LNCaP clone FGC (cell line): ENCODE measurements around the gene CYS1.

Experiments used
- DNase-seq: peaks from one replicate; pipeline ENCODE4 v3.0.0-alpha.2; 2011; ENCODE audit warnings: low read depth
- H3K4me3 ChIP-seq: 2 replicates; pipeline ENCODE4 v1.5.1; 2011; ENCODE audit warnings: mild to moderate bottlenecking, low read depth, low read length, control low read depth
- TF ChIP-seq, protein P1 (sequence below): IDR thresholded peaks from 2 replicates; pipeline ENCODE4 v1.5.1; 2012; ENCODE audit warnings: mild to moderate bottlenecking; ENCODE audit not compliant: control insufficient read depth, insufficient read depth; ENCODE audit errors: extremely low read depth

Gene CYS1

DNA sequence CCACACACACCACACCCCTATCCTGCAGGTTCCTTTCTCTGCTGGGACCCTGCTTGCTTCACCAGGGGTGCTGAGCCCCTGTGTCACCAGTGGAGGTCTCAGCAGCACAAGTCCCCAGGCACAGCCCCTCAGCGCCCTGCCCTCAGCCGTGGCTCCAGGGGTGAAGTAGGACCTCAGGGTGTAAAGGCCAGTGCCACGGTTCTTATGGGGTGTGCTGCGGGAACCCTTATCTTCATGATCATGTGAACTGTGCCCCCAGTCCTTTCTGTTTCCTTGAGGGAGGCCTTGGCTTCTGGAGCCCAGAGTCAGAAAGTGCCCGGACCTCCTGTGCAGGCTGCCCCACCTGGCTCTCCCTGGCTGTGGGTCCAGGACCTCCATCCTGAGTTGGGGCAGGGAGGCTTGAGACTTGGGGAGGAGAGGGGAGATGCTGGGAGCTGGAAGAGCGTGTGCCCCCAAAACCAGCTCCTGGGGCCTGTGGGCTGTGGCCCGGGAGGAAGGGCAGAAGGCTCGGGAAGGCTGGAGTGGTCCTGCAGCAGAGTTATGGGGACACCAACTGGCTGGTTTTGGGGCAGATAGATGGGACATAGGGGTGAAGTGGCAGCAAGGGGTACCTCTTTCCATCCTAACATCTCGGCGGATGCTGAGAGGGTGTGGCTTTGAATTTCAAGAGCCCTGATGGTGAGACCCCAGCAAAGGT, 57.1 kb downstream of the CYS1 start:
- no peak overlapping the region for H3K4me3 ChIP-seq
- TF ChIP-seq, protein P1, sequence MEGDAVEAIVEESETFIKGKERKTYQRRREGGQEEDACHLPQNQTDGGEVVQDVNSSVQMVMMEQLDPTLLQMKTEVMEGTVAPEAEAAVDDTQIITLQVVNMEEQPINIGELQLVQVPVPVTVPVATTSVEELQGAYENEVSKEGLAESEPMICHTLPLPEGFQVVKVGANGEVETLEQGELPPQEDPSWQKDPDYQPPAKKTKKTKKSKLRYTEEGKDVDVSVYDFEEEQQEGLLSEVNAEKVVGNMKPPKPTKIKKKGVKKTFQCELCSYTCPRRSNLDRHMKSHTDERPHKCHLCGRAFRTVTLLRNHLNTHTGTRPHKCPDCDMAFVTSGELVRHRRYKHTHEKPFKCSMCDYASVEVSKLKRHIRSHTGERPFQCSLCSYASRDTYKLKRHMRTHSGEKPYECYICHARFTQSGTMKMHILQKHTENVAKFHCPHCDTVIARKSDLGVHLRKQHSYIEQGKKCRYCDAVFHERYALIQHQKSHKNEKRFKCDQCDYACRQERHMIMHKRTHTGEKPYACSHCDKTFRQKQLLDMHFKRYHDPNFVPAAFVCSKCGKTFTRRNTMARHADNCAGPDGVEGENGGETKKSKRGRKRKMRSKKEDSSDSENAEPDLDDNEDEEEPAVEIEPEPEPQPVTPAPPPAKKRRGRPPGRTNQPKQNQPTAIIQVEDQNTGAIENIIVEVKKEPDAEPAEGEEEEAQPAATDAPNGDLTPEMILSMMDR = no peak
- DNase-seq = no peak

DNA sequence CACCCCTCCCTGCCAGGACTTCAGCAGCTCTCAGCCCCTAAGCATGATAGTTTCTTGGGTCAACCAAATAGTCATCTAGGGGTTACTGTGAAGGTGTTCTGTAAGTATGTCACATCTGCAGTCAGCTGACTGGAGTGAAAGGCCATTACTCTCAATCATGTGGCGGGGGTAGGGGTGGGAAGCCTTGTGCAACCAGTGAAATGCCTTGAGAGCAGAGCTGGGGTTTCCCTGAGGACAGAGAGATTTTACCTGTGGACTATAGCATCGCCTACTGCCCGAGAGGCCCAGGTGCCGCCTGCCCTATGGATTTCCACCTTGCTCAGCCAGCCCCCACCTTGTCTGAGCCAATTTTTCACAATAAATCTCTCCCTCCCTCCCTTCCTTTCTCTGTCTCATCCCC, 57.8 kb downstream of the CYS1 start:
- TF ChIP-seq, protein P1 = no peak
- H3K4me3 ChIP-seq = no peak overlapping the region
- no peak for DNase-seq

DNA sequence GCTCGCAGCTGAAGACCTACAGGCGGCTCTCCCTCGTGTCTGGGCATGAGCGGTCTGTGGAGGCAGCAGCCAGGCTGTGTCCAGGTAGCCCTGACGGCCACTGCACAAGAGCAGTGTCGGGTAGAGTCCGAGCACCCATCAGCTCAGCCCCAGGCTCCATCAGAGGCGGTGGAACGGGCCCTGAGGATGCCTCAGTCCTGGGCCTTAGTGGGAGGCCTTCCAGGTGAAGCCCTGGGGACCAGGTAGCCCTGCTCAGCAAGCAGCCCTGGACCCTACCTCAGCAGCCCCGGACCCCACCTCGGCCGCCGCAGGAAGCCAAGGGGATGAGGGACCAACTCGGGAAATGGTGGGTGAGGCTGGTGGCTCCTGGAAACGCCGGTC, 58.2 kb downstream of the CYS1 start:
- H3K4me3 ChIP-seq = no peak overlapping the region
- TF ChIP-seq, protein P1 = no peak
- DNase-seq = no peak

DNA sequence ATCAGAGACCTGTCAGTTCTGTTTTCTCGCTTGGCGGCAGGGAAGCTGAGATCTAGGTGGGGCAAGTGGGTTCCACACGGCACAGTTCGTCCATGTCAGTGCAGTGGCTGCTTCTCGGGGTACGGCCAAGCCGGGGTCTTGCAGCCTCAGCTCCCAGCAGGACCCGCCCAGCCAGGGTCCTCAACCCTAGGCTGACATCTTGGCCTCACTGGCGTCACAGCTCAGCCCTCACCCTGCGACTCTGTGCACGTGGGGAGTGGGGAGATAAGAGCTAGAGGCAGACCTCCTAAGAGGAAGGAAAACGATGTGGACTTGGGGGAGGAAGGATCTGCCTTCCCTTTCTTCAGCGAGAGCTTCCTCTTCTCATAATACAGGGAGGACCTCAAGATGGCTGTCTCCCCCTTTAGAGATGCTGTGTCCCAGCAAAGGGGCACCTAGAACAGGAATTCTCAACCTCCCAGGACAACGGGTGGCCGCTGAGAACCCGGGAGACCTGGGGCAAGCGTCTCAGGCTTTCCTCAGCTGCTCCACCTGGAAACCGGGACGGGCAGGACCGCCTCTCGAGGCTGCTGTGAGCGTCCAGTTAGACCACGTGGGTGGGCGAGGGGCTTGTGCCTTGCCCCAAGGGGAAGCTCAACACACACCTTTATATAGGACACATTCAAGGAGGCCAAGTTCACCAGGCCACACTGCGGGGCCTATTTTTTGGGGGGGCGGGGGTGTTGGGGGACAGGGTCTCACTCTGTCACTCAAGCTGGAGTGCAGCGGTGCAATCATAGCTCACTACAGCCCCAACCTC, 60.4 kb downstream of the CYS1 start:
- no peak for DNase-seq
- H3K4me3 ChIP-seq = no peak overlapping the region
- TF ChIP-seq, protein P1 = no peak

DNA sequence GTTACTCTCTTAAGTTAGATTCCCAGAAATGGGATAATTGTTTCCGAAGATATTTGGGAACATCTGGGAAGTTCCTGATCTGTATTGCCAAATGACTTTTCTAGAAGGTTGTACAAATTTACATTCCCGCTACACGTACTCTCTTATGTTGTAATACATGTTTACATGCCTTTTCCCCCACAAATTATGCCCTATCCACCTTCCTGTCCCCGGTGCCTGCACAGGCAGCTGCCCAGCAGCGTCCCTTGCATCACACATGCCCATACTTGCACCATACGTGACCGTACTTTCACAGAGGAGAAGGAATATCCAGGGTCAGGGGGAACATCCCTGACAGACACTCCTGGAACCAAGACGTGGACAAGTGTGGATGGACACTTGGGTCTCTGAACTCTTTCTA, 61.0 kb downstream of the CYS1 start:
- no peak for DNase-seq
- TF ChIP-seq, protein P1 = no peak

DNA sequence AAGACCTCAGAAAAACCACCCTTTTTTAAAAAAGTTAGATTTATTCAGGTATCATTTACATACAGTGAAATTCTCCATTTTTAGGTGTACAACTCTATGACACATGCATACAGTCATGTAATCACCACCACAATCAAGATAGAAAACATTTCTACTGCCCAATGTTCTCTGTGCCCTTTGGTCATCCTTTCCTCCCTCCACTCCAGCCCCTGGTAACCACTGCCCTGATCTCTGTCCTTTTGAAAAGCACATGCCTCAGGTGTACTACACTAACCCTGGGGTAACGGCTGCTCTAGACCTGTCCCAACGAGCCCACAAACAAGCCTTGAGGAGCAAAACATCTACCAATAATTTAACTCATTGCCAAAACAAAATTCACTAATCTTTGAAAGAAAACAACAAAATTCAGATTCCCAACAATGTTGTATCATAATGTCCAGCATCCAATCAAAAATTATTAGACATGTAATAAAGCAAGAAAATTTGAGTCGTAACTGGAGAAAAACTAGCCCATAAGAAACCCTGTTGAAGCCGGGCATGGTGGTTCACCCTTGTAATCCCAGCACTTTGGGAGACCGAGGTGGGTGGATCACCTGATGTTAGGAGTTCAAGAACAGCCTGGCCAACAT, 62.8 kb downstream of the CYS1 start:
- no peak for DNase-seq
- TF ChIP-seq, protein P1 = no peak
- H3K4me3 ChIP-seq = no peak overlapping the region

More for the DNA sequence above, 61.0 kb downstream of the CYS1 start:
- H3K4me3 ChIP-seq = no peak overlapping the region
